Measurements from ENCODE around the gene CBLB.

CBLB gene

GRCh38 chr3:105691633-105692032 lies 177.2 kb downstream of the CBLB start:
- DNase-seq (ENCODE audit: low read depth, low spot score) = no peak

GRCh38 chr3:105691053-105691452 lies 177.8 kb downstream of the CBLB start:
- DNase-seq (ENCODE audit: low read depth, low spot score) = no peak

GRCh38 chr3:105688821-105689220 lies 180.0 kb downstream of the CBLB start:
- no peak for DNase-seq (ENCODE audit: low read depth, low spot score)

GRCh38 chr3:105686278-105686897 lies 182.4 kb downstream of the CBLB start:
- no peak for DNase-seq (ENCODE audit: low read depth, low spot score)

GRCh38 chr3:105679951-105680350 lies 188.9 kb downstream of the CBLB start:
- DNase-seq (ENCODE audit: low read depth, low spot score) = no peak

GRCh38 chr3:105678017-105678416 lies 190.8 kb downstream of the CBLB start:
- no peak for DNase-seq (ENCODE audit: low read depth, low spot score)

- no peak for DNase-seq (ENCODE audit: low read depth, low spot score)
These were observed 192.1 kb downstream of the CBLB start for GRCh38 chr3:105676621-105677300.

- no peak for DNase-seq (ENCODE audit: low read depth, low spot score)
These were observed 194.3 kb downstream of the CBLB start for GRCh38 chr3:105674437-105675065.

- no peak for DNase-seq (ENCODE audit: low read depth, low spot score)
These were observed 195.8 kb downstream of the CBLB start for GRCh38 chr3:105672996-105673395.

- no peak for DNase-seq (ENCODE audit: low read depth, low spot score)
These were observed 206.5 kb downstream of the CBLB start for GRCh38 chr3:105662306-105662705.

- no peak for DNase-seq (ENCODE audit: low read depth, low spot score)
These were observed 207.4 kb downstream of the CBLB start for GRCh38 chr3:105661461-105661860.

- DNase-seq (ENCODE audit: low read depth, low spot score) = no peak
These were observed 211.9 kb downstream of the CBLB start for GRCh38 chr3:105656651-105657504.

- no peak for DNase-seq (ENCODE audit: low read depth, low spot score)
These were observed 214.9 kb downstream of the CBLB start for GRCh38 chr3:105653868-105654267.

GRCh38 chr3:105653166-105653565 lies 215.6 kb downstream of the CBLB start:
- no peak for DNase-seq (ENCODE audit: low read depth, low spot score)

- DNase-seq (ENCODE audit: low read depth, low spot score) = no peak
These were observed 219.3 kb downstream of the CBLB start for GRCh38 chr3:105649480-105649879.

- DNase-seq (ENCODE audit: low read depth, low spot score) = no peak
These were observed 221.8 kb downstream of the CBLB start for GRCh38 chr3:105647047-105647446.

- no peak for DNase-seq (ENCODE audit: low read depth, low spot score)
These were observed 229.7 kb downstream of the CBLB start for GRCh38 chr3:105639131-105639530.

- DNase-seq (ENCODE audit: low read depth, low spot score) = no peak
These were observed 234.1 kb downstream of the CBLB start for GRCh38 chr3:105634708-105635107.

GRCh38 chr3:105629718-105630117 lies 239.1 kb downstream of the CBLB start:
- no peak for DNase-seq (ENCODE audit: low read depth, low spot score)

- DNase-seq (ENCODE audit: low read depth, low spot score) = no peak
These were observed 242.1 kb downstream of the CBLB start for GRCh38 chr3:105626739-105627138.

GRCh38 chr3:105622169-105622568 lies 246.6 kb downstream of the CBLB start:
- DNase-seq (ENCODE audit: low read depth, low spot score) = no peak

- DNase-seq (ENCODE audit: low read depth, low spot score) = no peak
These were observed 248.6 kb downstream of the CBLB start for GRCh38 chr3:105620236-105620635.

Measured in activated naive CD8-positive, alpha-beta T cell treated with anti-CD3 and anti-CD28 coated beads, Interleukin-2, amount 50 U/mL, for 16 hours (primary cell).